GM19467 (cell line): Measurements from ENCODE around the gene SNRPB.

Experiments
- ATAC-seq: cut with Tn5 transposase; IDR thresholded peaks from one replicate; pipeline ENCODE4 v1.9.1; 2021; ENCODE audit warnings: mild to moderate bottlenecking, moderate library complexity; ENCODE audit not compliant: unreplicated experiment

SNRPB gene

DNA sequence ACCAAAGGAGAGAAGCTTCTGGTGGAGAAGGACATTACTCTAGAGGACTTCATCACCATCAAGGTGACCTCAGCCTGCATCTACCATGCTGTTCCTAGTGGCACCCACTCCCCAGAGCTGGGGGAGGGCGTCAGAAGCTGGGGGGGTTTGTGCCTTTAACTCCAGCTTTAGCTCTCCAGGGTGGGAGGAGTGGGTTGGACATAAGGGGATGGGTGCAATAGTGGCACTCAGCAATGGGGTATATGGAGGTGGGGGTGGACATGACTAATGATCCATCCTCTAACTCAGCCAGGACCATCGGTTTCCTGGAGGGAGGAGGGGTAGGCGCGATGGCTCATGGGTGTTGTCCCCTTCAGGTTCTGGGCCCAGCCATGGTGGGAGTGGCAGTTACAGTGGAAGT is 40.1 kb downstream of the SNRPB start:
- no peak for ATAC-seq

GRCh38 chr20:2429051-2429450 is 41.5 kb downstream of the SNRPB start:
- no peak for ATAC-seq

DNA sequence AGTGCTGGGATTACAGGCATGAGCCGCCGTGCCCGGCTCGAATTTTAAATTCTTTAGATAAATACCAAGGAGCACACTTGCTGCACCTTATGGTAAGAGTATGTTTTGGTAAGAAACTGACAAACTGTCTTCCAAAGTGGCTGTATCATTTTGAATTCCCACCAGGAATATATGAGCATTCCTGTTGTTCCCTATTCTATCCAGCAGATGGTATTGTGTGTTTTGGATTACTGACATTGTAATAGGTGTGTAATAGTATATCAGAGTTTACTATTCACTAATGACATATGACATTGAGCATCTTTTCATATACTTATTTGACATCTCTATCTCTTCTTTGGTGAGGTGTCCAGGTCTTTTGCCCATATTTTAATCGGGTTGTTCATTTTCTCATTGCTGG is 49.3 kb downstream of the SNRPB start:
- ATAC-seq = no peak

GRCh38 chr20:2420510-2420909 is 50.1 kb downstream of the SNRPB start:
- ATAC-seq = no peak

GRCh38 chr20:2418388-2418787 is 52.2 kb downstream of the SNRPB start:
- no peak for ATAC-seq

DNA sequence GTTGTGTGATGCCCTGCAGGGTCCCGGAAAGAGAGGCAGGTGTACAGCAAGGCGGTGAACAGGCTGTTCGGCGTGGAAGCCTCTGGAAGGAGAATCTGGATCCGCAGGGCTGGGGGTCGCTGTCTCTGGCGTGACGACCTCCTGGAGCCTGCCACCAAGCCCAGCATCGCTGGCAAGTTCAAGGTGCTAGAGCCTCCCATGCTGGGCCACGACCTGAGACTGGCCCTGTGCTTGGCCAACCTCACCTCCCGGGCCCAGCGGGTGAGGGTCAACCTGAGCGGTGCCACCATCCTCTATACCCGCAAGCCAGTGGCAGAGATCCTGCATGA is 53.4 kb downstream of the SNRPB start:
- ATAC-seq = no peak

DNA sequence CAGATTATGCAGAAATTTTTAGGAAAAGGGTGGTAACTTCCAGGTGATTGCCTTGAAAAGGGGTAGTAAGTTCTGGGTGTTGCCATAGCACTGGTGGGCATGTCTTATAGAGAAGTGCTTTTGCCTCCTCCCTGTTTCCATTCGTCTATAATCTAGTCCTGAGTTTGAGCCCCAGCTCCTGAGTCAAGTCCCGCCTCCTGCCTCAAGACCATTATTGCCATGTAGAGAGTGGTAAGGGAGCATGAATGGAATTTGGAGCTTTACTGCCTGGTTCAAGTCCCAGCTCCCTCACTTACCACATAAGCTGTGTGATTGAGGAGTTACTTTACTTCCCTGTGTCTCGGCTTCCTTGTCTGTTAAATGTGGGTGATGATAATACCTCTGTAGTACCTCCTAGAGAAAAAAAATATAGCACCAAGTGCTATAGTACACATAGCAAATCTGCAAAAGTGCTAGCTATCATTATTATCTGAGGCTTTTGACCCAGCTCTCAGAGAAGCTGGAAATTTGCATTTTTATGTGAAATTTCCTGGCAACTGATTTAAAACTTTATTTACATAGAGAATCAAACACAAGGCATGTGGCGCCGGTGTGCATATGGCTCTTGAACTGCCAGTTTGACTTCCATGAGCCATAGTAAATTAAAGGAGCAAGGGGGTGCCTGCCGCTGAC is 53.9 kb downstream of the SNRPB start:
- no peak for ATAC-seq
